Parathyroid adenoma (tissue), 2 donors: ENCODE data around the gene ERAL1.

Source experiments
- H2AFZ ChIP-seq: fragments of 300-600 bp; sonication (generic); one replicate; pipeline ENCODE4 v1.7.0; 2017; ENCODE audit warnings: antibody characterized with exemption, mild to moderate bottlenecking
- H3K27ac ChIP-seq: fragments of 300-600 bp; sonication (generic); one replicate; pipeline ENCODE4 v1.7.0; 2017
- H3K27me3 ChIP-seq: fragments of 300-600 bp; sonication (generic); one replicate; pipeline ENCODE4 v1.7.0; 2017; ENCODE audit warnings: low read length; ENCODE audit not compliant: control insufficient read depth, insufficient read depth
- H3K36me3 ChIP-seq: fragments of 300-600 bp; sonication (generic); one replicate; pipeline ENCODE4 v1.7.0; 2017; ENCODE audit warnings: low read length; ENCODE audit not compliant: control insufficient read depth, insufficient read depth
- H3K4me1 ChIP-seq: fragments of 300-600 bp; sonication (generic); one replicate; pipeline ENCODE4 v1.7.0; 2017; ENCODE audit warnings: control low read depth
- H3K4me2 ChIP-seq: fragments of 300-600 bp; sonication (generic); one replicate; pipeline ENCODE4 v1.7.0; 2017; ENCODE audit warnings: low read length
- H3K4me3 ChIP-seq: fragments of 300-600 bp; sonication (generic); one replicate; pipeline ENCODE4 v1.7.0; 2017; ENCODE audit warnings: low read depth, low read length
- H3K79me2 ChIP-seq: fragments of 300-600 bp; sonication (generic); one replicate; pipeline ENCODE4 v1.7.0; 2017; ENCODE audit warnings: control low read depth
- H3K9ac ChIP-seq: fragments of 300-600 bp; sonication (generic); one replicate; pipeline ENCODE4 v1.7.0; 2017; ENCODE audit warnings: mild to moderate bottlenecking
- H3K9me3 ChIP-seq: fragments of 300-600 bp; sonication (generic); one replicate; pipeline ENCODE4 v1.7.0; 2017; ENCODE audit warnings: low read length; ENCODE audit not compliant: control insufficient read depth
- TF ChIP-seq, protein P1 (sequence below): fragments of 300-600 bp; sonication (generic); IDR thresholded peaks from one replicate; pipeline ENCODE4 v1.7.0; 2017; ENCODE audit warnings: antibody characterized with exemption, mild to moderate bottlenecking
- donor health status: primary hyperparathyroidism.

ERAL1 gene

DNA sequence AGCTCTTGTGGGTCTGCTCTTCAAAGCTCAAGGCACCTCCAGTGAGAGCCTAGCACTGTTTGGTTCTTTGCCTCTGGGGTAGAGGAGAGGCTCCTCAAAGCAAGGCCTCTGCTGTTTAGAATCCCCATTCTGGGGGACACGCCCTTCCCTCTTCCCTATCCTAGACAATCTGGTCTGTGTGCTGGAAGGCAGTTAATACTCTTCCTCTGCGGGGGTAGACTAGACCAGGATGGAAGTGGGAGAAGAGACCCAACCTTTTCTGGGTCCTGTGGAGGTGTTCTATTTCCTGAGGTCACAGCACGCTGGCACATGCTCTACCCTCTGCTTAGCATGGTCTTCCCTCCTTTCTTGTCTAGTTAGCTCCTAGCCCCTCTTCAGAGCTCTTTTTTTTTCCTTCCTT, 7.7 kb downstream of the ERAL1 start:
- Histone ChIP-seq H3K4me3 (no peak overlapping the region), H2AFZ (no peak overlapping the region), H3K36me3 (no peaks in the 10 kb centered on the region), H3K9me3 (no peaks in the 10 kb centered on the region), H3K4me2 (no peak overlapping the region), H3K27me3 (no peaks in the 10 kb centered on the region), H3K9ac (no peak overlapping the region), H3K27ac (no peak overlapping the region), H3K79me2 (no peaks in the 10 kb centered on the region), H3K4me1 (no peaks in the 10 kb centered on the region)
- TF ChIP-seq, protein P1, sequence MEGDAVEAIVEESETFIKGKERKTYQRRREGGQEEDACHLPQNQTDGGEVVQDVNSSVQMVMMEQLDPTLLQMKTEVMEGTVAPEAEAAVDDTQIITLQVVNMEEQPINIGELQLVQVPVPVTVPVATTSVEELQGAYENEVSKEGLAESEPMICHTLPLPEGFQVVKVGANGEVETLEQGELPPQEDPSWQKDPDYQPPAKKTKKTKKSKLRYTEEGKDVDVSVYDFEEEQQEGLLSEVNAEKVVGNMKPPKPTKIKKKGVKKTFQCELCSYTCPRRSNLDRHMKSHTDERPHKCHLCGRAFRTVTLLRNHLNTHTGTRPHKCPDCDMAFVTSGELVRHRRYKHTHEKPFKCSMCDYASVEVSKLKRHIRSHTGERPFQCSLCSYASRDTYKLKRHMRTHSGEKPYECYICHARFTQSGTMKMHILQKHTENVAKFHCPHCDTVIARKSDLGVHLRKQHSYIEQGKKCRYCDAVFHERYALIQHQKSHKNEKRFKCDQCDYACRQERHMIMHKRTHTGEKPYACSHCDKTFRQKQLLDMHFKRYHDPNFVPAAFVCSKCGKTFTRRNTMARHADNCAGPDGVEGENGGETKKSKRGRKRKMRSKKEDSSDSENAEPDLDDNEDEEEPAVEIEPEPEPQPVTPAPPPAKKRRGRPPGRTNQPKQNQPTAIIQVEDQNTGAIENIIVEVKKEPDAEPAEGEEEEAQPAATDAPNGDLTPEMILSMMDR: no peak

- TF ChIP-seq, protein P1: no peak
- H3K27ac ChIP-seq: no peak overlapping the region
- H3K4me1 ChIP-seq: no peaks in the 10 kb centered on the region
These were observed 9.1 kb downstream of the ERAL1 start for GRCh38 chr17:28863953-28864352.

DNA sequence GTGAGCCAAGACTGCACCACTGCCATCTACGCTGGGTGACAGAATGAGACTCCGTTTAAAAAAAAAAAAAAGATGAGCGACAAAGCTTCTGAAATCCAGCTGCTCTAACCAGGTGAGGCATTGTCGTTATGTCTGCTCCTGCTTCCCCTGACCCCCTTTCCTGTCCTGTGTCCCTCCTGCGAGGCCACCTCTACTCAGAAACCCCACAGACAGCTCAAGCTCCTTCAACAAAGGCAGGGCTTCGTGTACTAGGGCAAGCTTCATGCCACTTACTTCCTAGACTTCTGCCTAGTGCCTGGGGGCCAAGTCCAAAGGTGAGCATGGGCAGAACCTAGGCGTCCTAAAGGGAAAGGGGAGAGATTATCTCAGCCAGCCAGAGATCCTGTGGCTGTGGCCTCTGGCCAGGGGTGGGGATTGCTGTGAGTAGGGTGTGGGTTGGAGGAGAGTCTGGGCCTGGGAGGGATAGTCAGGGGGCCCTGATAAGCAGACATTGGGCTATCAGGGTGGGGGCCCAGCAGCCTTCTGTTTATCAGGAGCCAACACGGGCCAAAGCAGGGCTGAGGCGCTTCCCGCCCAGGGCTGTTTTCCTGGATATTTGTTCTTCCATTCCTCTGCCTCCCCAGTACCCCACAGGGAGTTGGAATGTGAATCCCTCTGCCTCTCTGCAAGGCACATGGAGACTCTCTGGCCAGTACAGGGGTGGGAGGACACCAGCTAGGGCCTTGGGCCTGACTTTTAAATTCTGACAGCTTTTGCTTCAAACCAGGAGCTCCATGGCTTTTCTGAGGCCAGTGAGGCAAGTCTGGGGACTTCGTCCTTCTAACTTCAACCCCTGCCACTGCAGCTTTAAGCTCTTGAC, 10.4 kb downstream of the ERAL1 start:
- no peak overlapping the region for H3K27ac ChIP-seq
- TF ChIP-seq, protein P1: no peak
- no peak overlapping the region for H2AFZ ChIP-seq
- H3K27me3 ChIP-seq: no peaks in the 10 kb centered on the region
- H3K4me1 ChIP-seq: no peaks in the 10 kb centered on the region
- no peaks in the 10 kb centered on the region for H3K36me3 ChIP-seq
- H3K9me3 ChIP-seq: no peaks in the 10 kb centered on the region
- H3K79me2 ChIP-seq: no peaks in the 10 kb centered on the region
- no peak overlapping the region for H3K4me2 ChIP-seq
- H3K4me3 ChIP-seq: no peak overlapping the region
- no peak overlapping the region for H3K9ac ChIP-seq

More at GRCh38 chr17:28863953-28864352, 9.1 kb downstream of the ERAL1 start:
- Histone ChIP-seq H2AFZ (no peak overlapping the region), H3K79me2 (no peaks in the 10 kb centered on the region), H3K9me3 (no peaks in the 10 kb centered on the region), H3K36me3 (no peaks in the 10 kb centered on the region), H3K9ac (no peak overlapping the region), H3K4me2 (no peak overlapping the region), H3K27me3 (no peaks in the 10 kb centered on the region), H3K4me3 (no peak overlapping the region)

- Histone ChIP-seq H3K27ac (no peak overlapping the region), H3K79me2 (no peaks in the 10 kb centered on the region), H2AFZ (no peak overlapping the region), H3K9me3 (no peaks in the 10 kb centered on the region), H3K4me3 (no peak overlapping the region), H3K9ac (no peak overlapping the region), H3K4me1 (no peaks in the 10 kb centered on the region), H3K36me3 (no peaks in the 10 kb centered on the region), H3K4me2 (no peak overlapping the region), H3K27me3 (no peaks in the 10 kb centered on the region)
- TF ChIP-seq, protein P1: no peak
These were observed 11.3 kb downstream of the ERAL1 start for GRCh38 chr17:28865946-28866752.
